Measurements from ENCODE around the gene BORCS6.

BORCS6 gene

DNA sequence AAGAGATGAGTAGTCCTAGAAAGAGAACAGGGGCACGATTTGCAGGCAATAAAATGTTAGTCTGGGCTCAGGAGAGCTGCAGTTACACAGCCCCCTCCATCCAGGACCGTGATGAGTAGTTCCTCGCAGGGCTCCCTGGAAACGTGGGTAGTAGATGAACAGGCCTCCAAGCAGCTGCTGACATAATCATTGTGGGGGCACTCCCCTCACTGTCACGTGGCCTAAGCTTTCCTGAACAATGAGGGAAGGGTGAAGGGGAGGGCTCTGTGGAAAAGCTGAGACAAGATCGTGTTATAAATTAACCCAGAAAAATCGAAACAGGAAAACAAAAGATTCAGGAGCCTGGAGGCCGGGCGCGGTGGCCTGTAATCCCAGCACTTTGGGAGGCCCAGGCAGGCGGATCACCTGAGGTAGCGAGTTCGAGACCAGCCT is 36.4 kb downstream of the BORCS6 start:
- no peak for DNase-seq

DNA sequence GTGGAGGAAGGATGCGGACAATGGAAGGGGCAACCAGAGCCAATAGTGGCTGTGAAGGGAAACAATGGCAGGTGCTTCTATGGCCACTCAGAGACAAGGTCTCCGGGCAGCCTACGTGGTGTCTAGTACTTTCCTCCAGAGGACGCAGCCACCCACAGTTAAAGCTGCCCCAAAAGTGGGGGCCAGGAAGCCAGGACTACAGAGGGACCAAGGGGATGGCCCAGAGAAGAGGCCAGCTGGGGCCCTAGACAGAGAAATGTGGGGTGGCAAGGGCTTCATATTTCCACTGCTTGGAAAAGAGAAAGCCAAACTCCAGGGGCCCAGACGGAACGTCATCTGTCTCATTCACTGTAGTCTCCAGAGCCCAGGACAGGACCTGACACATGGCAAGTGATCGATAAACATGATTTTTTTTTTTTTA is 36.9 kb downstream of the BORCS6 start:
- DNase-seq, result no peak

DNA sequence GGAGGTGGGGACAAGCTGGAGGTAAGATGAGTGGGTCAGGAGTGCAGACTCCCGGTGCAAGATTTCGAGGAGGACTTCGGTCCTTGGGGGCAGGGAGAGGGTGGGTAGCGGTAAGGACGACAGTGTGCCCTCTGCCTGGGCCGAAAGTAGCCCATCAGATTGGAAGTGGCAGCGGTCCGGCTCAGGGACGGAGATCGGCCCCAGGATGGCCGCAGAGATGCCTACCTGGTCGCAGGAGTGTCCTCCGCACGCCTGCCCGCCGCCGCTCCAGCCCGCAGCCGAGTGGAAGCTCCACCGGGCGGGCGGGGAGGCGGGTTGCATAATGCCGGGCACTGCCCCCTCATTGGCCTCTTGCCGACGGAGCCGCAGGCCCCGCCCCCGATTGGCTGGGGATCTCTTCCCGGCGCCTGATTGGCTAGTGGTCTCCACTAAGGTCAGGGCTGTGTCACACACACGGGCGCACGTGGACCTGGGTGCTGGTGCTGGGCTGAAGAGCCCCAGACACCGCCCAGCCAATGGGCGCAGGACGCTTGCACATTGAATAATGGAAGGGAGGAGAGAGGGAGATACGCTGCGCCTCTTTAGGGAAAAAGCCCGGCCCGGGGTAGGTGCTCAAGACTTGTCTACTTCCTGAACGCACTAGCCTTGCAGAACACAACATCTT is 37.7 kb downstream of the BORCS6 start, which contains the start of gene PER1:
Gene PER1, minus strand, starts transcription at position 293 of the 664 bp plus-strand sequence. CDS start 1,698 bp downstream, outside the sequence.
- no peak for DNase-seq

DNA sequence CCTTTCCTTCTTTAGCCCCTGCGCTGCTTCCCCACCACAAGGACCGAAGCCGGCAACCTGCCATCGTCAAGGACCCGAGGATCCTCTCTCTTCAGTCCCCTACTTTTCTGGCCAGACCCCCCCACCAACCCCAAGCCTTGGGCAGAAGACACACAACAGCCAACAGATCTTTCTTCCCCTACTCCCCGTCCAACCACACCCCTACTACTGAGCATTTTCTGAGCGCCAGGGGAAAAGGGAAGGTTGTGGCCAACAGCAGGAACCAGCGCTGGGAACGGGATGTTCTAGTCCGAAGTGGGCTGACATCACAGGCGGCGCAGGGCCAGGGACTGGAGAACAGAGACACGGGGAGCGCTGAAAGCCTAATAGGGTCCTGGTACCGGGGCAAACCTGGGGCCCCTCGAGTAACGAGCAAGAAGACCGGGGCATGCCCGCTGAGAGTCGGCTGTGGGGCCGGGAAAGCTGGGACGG is 38.3 kb downstream of the BORCS6 start:
- DNase-seq, result no peak

DNA sequence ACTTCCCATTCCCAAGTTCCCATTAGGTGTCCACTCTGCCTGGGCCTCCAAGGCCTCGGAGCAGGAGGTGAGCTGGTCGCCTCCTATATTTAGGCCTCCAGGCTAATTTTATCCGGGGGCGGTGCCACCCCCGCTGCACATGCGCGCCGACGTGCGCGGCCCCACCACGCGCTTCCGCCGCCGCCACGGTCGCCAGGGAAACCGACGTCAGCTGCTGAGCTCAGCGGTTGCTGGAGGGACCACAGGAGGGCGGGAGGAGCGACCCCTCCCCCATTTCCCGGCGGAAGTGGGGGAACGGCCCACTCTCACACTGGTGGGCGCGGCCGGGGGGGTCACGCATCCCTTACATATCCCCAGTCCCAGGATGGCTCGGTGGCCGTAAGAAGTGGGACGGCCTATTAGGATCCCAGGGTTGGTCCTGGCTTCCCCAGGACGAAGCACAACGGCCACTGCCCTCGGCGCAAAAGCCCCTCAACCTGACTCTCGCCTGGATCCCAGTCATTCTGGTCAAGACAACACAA is 38.8 kb downstream of the BORCS6 start:
- no peak for DNase-seq

DNA sequence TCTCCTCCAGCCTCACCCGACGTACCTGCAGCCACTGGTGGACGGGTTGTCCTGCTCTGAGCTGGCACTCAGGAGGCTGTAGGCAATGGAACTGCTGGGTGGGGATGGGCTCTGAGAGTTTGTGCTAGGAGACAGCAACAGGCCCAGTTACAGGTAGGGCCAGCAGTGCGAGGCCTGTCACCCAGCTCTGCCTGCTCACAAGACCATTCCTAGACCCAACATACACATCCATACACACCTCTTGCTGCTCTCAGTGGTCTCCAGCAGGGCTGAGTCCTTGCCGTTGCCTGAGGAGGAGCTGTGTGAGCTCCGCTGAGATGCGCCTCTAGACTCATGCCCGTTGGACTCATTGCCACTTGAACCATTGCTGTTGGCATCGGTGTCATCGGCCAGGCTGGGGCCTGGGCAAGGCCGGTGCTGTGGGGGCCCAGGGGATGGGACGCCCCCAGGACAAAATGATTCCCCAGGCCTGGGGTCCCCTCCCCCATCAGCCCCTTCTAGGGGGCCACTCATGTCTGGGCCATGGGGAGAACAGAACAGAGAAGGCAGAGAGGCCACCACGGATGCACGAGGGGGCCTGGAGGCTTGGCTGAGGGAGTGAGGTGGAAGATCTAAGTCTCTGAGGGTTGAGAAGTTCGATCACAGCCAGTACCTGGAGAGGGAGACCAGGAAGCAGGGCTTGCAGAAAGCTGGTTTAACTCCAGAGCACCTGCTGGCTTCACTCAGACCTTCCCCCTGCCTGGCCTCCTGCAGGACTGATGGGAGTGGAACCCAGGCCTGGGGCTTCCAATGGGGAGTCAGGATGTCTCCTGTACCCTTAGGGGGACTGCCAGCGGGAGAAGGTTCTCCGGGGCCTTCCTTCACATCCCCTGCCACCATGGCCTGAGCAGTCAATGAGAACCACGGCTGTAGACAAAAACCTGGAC is 39.5 kb downstream of the BORCS6 start:
- no peak for DNase-seq

DNA sequence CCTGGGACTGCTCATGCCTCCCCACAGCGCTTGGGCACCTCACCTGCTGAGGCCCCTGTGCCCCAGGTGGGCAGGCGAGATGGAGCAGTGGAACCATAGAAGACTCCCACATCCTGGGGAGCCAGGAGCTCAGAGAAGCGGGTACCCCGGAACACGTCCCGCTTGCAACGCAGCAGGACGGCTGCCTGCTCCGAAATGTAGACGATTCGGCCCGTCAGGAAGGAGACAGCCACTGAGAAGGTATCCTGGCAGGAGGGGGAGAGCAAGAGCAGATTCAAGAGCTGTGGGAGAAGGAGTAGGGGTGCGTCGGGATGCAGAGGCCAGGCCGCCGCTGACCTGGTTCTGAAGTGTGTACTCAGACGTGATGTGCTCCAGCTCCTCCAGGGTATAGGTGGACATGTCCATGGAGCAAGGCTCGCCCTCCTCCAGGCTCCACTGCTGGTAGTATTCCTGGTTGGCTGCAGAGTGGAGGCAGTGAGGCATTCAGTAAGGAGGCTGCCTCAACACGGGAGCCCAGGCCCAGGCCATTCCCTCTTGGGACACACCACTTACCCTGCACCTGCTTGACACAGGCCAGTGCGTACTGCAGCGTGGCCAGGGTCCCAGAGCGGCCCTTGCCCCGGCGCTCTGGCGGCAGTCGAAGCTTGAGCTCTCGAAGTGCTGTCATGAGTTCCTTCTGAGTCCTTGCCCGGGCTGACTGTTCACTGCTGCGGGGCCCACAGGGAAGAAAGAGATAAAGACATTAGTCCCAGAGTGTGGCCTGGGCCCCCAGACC is 40.4 kb downstream of the BORCS6 start:
- DNase-seq, result no peak

DNA sequence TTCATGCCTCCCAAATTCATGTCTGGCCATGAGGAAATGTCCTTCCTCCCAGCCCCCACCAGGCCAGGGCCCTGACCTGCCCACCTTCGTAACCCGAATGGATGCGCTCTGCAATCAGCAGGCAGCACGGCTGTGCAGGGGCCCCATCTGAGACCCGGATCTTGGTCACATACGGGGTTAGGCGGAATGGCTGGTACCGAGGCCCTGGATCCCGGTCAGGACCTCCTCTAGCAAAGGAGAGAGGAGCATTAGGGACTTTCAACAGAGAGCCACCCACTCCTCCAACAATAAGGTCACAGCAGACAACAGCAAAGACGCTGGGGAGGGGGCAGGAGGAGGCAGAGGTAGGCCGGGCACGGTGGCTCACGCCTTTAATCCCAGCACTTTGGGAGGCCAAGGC is 41.4 kb downstream of the BORCS6 start:
- no peak for DNase-seq

DNA sequence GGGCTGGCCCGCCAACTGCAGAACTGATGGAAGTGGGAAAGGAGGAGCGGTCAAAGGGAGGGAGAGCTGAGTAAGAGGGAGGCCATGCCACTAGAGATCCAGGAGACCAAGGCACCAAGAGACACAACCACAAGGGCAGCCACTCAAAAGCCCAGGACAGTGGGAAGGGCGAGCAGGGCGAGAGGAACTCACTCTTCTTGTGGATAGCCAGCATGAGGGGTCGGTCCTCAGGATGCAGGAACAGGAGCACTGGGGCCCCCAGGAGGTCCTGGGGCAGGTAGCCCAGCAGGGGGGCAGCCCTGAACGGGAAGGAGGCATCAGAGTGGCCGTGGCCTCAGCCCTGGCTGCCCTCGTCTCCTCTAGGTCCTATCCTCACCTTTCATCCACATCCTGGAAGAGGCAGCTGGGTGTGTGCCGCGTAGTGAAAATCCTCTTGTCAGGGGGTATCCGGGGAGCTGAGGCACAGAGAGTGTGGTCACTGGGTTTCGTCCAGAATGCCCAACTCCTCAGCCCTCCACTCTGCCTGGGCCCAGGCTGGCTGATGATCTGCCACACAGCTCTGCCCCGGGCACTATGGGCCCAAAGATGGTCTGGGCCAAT is 42.1 kb downstream of the BORCS6 start:
- no peak for DNase-seq

DNA sequence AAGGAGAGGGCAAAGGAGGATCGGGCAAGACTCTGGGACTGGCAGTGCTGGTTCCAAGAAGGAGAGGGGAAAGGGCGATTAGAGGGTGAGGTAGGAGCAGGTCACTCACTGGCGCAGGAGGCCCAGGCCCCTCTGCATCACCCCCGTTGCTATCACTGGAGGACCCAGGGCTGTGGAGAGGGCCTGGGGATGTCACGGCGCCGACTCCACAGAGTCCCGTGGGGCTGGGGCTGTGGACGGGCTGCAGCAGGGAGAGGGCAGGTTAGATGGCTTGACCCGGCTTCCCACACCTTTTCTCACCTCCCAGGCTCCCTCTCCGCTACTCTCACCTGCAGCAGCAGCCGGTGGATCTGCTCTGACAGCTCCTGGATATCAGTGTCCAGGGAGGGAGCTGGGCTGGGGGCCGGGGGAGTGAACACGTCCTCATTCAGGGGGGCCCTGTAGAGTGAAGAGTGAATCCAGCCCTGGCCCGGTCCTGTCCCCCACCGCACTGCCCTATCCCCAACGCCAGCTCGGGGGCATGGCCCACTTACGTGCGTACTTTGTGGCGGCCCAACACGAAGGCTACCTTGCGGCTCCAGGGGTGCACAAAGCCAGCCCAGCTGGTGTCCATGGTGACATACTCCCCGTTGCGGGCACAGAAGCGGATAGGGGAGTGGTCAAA is 42.7 kb downstream of the BORCS6 start:
- DNase-seq, result no peak

DNA sequence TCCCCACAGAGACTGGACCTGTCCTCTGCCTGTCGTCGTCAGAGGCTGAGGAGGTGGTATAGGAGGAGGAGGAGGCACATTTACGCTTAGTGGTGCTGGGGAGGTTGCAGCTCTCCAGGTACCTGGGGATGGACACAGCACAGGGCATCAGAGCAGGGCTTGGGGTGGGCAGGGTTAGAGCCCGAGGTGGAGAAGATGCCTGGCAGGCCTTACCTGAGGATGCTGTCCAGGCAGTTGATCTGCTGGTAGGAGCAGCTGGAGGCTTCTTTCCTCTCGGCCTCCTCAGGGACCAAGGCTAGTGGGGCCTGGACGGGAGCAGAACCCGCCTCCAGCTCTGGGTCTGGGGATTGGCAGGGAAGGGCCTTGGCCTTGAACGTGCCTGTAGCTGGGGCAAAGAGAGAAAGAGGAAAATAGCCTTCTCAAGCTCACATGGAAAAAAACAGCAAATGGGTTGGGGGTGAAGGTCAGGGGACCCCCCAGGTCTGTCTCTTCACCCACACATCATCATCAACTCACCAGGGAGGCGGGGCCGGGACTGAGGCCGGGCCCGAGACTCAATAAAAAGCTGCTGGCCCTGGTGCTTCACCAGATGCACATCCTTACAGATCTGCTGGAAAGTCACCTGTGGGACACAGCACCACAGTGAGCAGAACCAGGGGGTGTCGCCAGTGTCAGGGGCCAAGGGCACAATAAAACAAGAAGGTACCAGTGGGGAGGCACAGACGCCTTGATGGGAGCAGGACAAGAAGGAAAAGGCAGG is 43.4 kb downstream of the BORCS6 start:
- no peak for DNase-seq

DNA sequence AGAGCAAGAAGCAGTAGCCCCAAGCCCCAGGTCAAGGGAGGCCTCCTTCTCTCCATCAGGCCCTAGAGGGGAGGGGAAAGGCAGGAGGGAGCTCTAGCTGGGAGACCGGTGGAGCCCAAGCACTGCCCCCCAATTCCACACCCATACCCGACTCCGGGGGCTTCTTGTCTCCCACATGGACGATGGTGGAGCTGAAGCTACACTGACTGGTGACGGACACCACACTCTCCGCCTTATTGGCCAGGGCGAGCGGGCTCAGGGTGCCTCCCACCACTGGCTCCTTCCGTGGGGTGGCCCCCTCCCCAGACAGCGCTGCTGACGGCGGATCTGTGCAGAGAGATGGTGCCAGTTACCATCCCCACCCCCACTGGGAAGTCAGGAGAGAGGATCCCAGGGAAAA is 44.2 kb downstream of the BORCS6 start:
- no peak for DNase-seq

DNA sequence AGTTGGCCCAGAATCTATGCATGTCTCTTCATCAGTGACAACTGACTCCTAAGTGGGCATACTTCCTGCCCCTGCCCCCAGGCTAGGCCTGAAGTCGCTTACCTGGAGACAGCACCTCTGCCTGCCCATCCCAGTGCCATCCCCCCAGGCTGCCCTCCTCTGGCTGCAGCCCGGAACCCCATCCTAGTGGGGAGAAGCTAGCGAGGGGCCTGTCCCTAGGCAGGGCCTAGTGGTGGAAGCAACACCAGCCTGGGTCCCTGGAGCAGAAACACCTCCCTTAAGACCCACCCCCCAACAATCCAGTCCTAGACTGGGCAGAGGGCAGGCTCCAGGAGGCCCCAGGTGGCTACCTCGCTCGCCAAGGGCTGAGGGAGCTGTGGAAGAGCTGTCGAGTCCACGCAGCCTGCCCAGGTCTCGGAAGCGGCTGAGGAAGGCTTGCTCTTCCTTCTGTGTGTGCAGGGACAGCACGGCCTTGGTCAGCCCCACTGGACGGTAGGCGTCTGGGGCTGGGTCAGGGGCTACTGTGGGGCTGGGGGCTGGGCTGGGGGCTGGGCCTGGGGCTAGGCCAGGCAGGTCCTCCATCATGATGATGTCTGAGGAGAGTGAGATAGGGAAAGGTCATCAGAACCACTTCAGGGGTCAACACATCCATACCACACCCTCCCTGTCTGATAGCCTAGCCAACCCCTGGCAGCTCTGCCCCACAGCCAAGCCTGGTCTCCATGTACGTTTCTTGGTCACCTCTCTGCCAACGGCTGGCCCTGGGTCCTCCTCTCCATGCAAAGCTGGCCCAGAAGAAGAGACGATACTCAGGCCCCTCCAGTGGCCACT is 45.4 kb downstream of the BORCS6 start:
- DNase-seq, result no peak

DNA sequence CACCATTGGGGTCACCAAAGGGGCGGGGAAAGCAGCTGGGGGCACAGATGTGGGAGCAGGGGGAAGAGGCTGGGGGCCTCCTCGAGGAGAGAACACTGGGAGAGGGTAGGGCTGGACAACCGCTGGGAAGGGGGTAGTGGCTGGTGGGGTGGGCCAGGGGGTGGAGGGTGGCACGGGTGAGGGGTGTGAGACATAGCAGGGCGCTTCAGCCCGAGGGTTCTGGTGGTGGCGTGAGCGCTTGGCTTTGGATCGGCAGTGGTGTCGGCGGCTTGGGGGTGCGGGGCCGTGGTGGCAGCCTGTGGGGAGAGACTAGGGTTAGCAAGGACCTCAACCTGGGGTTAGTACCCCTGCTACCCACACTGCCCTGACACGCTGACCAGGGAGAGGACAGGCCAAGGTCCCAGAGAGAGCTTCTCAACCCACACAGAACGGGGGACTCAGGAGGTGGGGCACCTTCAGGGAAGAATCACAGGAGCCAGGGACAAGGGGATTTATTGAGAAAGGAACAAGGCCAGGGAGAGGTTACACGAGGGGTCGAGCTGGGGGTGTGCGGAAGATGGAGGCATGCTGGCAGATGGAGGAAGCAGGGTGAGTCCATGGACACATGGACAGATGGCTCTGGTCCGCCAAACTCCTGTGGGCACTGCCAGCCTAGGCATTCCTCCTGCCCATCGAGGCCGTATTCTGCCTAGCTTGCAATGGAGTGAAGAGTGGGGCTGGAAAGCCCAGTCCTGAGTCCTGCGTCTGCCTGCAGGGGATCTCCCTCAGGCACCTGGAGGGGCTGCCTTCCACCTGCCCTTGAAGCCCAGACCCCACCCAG is 46.2 kb downstream of the BORCS6 start:
- DNase-seq, result no peak

DNA sequence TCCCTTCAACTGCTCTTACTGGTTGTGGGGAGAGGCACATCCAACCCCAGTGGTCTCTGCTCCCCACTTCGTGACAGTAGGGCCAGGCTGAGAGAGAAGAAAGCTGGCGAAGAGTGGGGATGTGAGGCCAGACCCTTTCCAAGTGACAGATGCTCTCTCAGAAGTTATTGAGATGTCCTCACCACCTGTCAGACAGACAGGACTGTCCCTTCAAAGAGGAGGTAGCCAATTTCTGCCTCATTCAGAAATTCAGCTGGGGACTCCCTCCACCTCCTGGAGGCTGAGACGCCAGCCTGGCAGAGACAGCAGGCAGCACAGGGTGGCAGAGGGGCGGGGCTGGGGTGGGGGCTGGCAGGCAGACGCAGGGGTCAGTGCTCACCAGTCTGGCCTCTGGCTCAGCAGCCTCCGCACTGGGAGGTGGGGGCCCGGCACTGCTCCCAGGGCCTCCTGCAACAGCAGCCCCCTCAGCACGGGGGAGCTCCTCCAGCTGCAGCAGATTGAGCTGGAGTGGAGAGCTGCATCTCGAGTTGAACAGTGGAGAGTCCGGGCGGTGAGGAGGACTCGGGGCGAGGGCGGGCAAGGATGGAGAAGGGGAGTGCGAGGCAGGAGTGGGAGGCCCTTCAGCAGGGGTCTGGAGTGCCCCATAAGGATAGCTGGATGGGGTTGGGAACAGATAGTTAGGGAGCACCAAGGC is 46.9 kb downstream of the BORCS6 start:
- no peak for DNase-seq

DNA sequence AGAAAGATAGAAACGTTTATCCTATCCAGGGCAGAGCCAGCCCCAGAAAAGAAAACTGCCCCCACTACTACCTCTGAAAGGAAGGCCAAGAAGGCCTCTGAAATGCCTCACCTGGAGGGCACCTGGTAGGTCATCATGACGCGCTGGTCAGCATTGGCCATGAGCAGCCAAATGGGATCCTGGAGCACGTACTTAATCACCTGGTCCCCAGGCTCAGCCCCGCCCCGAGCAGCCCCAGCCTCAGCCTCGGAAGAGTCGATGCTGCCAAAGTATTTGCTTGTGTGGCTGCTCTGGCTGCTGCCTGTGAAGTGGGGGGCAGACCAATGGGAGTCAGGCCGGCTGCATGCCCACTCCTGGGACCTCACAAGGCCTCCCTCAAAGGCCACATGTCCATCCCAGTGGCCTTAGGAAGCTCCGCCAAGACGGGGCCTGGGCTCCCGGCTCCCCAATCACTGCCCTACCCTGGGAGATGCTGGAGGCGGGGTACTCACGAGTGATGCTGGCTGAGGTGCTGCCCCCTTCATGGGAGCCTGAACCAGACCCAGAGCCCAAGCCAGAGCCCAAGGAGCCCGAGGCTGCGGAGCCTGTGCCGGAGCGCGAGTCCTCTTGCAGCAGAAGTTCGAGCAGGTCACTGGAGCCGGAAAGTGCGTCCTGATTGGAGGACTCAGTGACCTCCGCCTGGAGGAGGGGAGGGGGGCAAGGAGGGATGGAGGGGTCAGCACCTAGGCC is 47.7 kb downstream of the BORCS6 start:
- DNase-seq, result no peak

DNA sequence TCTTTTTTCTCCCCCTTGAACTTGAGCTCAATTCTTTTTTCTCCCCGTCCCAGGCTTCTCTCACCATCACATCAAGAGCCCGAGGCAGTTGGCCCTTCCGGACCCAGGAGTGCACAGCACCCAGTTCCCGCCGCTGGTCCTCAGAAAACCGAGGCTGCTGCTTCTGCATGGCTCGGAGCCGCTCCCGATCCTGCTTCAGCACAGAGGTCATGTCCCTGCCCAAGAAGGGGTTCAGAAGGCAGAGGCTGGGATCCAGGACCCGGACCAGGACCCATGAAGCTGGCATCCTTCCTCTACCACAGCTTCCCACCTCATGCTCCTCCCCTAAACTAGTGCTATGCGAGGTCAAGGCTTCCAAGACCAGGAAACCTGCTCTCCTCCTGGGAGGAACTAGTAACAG is 48.2 kb downstream of the BORCS6 start:
- no peak for DNase-seq

DNA sequence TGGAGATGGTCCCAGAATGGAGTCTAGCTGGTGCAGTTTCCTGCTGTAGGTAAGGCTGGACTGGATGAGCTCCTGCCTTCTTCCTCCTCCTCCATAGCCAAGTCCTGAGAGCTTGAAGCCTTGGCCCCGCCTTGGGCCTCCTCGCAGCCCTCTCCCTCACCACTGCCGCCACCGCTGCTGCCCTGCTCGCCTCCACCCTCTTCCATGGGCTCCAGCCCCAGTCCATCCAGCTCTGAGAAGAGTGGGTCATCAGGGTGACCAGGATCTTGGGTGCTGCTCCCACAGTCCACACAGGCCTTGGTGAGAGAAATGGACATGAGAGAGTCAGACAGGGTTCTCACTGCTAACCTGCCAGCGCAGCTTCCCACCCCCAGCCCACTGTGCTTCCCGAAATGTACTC is 48.9 kb downstream of the BORCS6 start:
- DNase-seq, result no peak
